PC-9 (cell line): Measurements from ENCODE around the gene PNKP.

ENCODE experiments used
- CTCF ChIP-seq: fragments of 200-600 bp; sonication (generic); conservative IDR thresholded peaks from 2 replicates; pipeline ENCODE4 v1.6.1; 2017; ENCODE audit warnings: mixed run types, antibody characterized with exemption, mild to moderate bottlenecking, moderate library complexity
- EZH2 ChIP-seq: fragments of 200-600 bp; sonication (generic); IDR thresholded peaks from 2 replicates; pipeline ENCODE4 v1.8.0; 2017; ENCODE audit warnings: antibody characterized with exemption, low read depth

- no peak for TF ChIP-seq CTCF
- TF ChIP-seq EZH2, result no peak
Observed at GRCh38 chr19:49836176-49837008, 31.0 kb downstream of the PNKP start.
